PC-9 (cell line): ENCODE results near the gene HSD17B8. TPM values are rescaled to one million over a fixed set of nuclear protein-coding genes. Genes with fewer than 3 reads are reported as not detected.

Source experiments
- BruUV-seq: library from RNA; stranded (reverse); fragments of 400-500 nt; replicated peaks from 2 replicates; lab custom pipeline; 2021; lab: Mats Ljungman, UMichigan
- CTCF ChIA-PET: fragments of 300-600 bp; sonication (Branson Sonifier 250); formaldehyde crosslinking; loops from one replicate; lab custom pipeline; 2022; ENCODE audit warnings: antibody characterized with exemption; lab: Charles Lee
- POLR2A ChIA-PET: fragments of 300-600 bp; sonication (Branson Sonifier 250); formaldehyde crosslinking; loops from one replicate; lab custom pipeline; 2022; ENCODE audit warnings: antibody characterized with exemption; ENCODE audit not compliant: unreplicated experiment; lab: Charles Lee
- DNase-seq, 2 experiments: peaks; one replicate each; pipeline versions ENCODE4 v3.0.0 to v3.0.0-alpha.2; 2015 to 2022; ENCODE audit warnings: mixed read lengths in 1 of 2
- H2AFZ ChIP-seq: fragments of 200-600 bp; sonication (generic); 2 replicates; pipeline ENCODE4 v1.8.1; 2017; ENCODE audit warnings: antibody characterized with exemption
- H3F3A ChIP-seq: fragments of 200-600 bp; sonication (generic); 2 replicates; pipeline ENCODE4 v1.8.1; 2017; ENCODE audit warnings: antibody characterized with exemption, mild to moderate bottlenecking, low read depth; ENCODE audit not compliant: insufficient read depth
- H3K27ac ChIP-seq: fragments of 200-600 bp; sonication (generic); 2 replicates; pipeline ENCODE4 v1.6.1; 2016; ENCODE audit warnings: mixed run types
- H3K27me3 ChIP-seq: fragments of 200-600 bp; sonication (generic); 2 replicates; pipeline ENCODE4 v1.6.1; 2016; ENCODE audit warnings: low read depth, mixed run types; ENCODE audit not compliant: insufficient read depth
- H3K36me3 ChIP-seq: fragments of 200-600 bp; sonication (generic); 2 replicates; pipeline ENCODE4 v1.6.1; 2016; ENCODE audit warnings: low read depth, mixed run types
- H3K4me1 ChIP-seq: fragments of 200-600 bp; sonication (generic); replicated peaks from 2 replicates; pipeline ENCODE4 v1.6.1; 2016; ENCODE audit warnings: mixed run types; ENCODE audit not compliant: insufficient read depth
- H3K4me2 ChIP-seq: fragments of 200-600 bp; sonication (generic); 2 replicates; pipeline ENCODE4 v1.6.1; 2017; ENCODE audit warnings: mixed run types
- H3K4me3 ChIP-seq: fragments of 200-600 bp; sonication (generic); 2 replicates; pipeline ENCODE4 v1.6.1; 2016; ENCODE audit warnings: mixed run types
- H3K79me2 ChIP-seq: fragments of 200-600 bp; sonication (generic); 2 replicates; pipeline ENCODE4 v1.6.1; 2017; ENCODE audit warnings: low read depth, mixed run types
- H3K9me2 ChIP-seq: fragments of 200-600 bp; sonication (generic); 2 replicates; pipeline ENCODE4 v1.8.1; 2017; ENCODE audit warnings: mild to moderate bottlenecking; ENCODE audit not compliant: insufficient read depth
- H3K9me3 ChIP-seq: fragments of 200-600 bp; sonication (generic); 2 replicates; pipeline ENCODE4 v1.8.1; 2016; ENCODE audit warnings: low read depth; ENCODE audit not compliant: insufficient read depth
- H4K20me1 ChIP-seq: fragments of 200-600 bp; sonication (generic); 2 replicates; pipeline ENCODE4 v1.8.1; 2017; ENCODE audit not compliant: insufficient read depth
- CTCF ChIP-seq: fragments of 200-600 bp; sonication (generic); conservative IDR thresholded peaks from 2 replicates; pipeline ENCODE4 v1.6.1; 2017; ENCODE audit warnings: mixed run types, antibody characterized with exemption, mild to moderate bottlenecking, moderate library complexity
- EZH2 ChIP-seq: fragments of 200-600 bp; sonication (generic); IDR thresholded peaks from 2 replicates; pipeline ENCODE4 v1.8.0; 2017; ENCODE audit warnings: antibody characterized with exemption, low read depth
- intact Hi-C: fragments of 100-400 bp; cut with micrococcal nuclease; formaldehyde crosslinking; loops from one replicate; pipeline ENCODE4 v1.10.0; 2022; ENCODE audit not compliant: unreplicated experiment
- total RNA-seq: library from RNA; stranded (reverse); gene quantifications from 2 replicates; pipeline ENCODE4 v1.2.3, GENCODE V29; 2021

The HSD17B8 gene
- total RNA-seq, 1 experiment from 2014 or later, result 16.4 TPM

GRCh38 chr6:33211666-33212422 lies 7.4 kb downstream of the HSD17B8 start:
- 0 out of 2 replicates have a peak, but pooled peaks cover 7% of the 10 kb centered on the region for H3K27me3 ChIP-seq
- no peaks in the 10 kb centered on the region for H3K79me2 ChIP-seq
- BruUV-seq, result no TSS peak
- no peak overlapping the region for H2AFZ ChIP-seq
- TF ChIP-seq CTCF, result no peak
- TF ChIP-seq EZH2, result no peak
- no peak overlapping the region for H3K4me2 ChIP-seq
- no peak for DNase-seq
- no peaks in the 10 kb centered on the region for H4K20me1 ChIP-seq
- 0 out of 2 replicates have a peak, but pooled peaks cover 8% of the 10 kb centered on the region for H3K36me3 ChIP-seq
- no peak overlapping the region for H3K27ac ChIP-seq
- intact Hi-C loops, result no loop called here
- ChIA-PET POLR2A (interaction anchor here (0.7 kb wide), 1 partner anchor 1789 kb away, joined by 6 read pairs; no protein-coding TSS in a partner anchor), CTCF (no interaction called here)
- peaks cover 16% of the 10 kb centered on the region; the same call in 1 of the 2 replicates for H3F3A ChIP-seq
- H3K9me3 ChIP-seq, result no peaks in the 10 kb centered on the region
- H3K9me2 ChIP-seq, result no peaks in the 10 kb centered on the region
- H3K4me1 ChIP-seq, result peaks cover 8% of the 10 kb centered on the region
- H3K4me3 ChIP-seq, result no peak overlapping the region

- Histone ChIP-seq H3K27ac (no peak overlapping the region), H4K20me1 (no peaks in the 10 kb centered on the region), H3K27me3 (0 out of 2 replicates have a peak, but pooled peaks cover 7% of the 10 kb centered on the region), H2AFZ (no peak overlapping the region), H3K4me2 (no peak overlapping the region), H3K9me3 (no peaks in the 10 kb centered on the region), H3K4me1 (no peaks in the 10 kb centered on the region), H3K4me3 (no peak overlapping the region), H3K36me3 (0 out of 2 replicates have a peak, but pooled peaks cover 8% of the 10 kb centered on the region), H3K79me2 (no peaks in the 10 kb centered on the region), H3F3A (peaks cover 16% of the 10 kb centered on the region; the same call in 1 of the 2 replicates), H3K9me2 (no peaks in the 10 kb centered on the region)
- DNase-seq, result no peak
- CTCF ChIA-PET, result no interaction called here
- no TSS peak for BruUV-seq
- TF ChIP-seq EZH2, result no peak
- TF ChIP-seq CTCF, result no peak
- intact Hi-C loops, result no loop called here
- POLR2A ChIA-PET, result no interaction called here
These were observed 8.4 kb downstream of the HSD17B8 start for GRCh38 chr6:33212857-33213165.

GRCh38 chr6:33213166-33213988 lies 8.9 kb downstream of the HSD17B8 start:
- Histone ChIP-seq H2AFZ (no peak overlapping the region), H3K79me2 (no peaks in the 10 kb centered on the region), H3F3A (peaks cover 12% of the 10 kb centered on the region; the same call in 1 of the 2 replicates), H4K20me1 (no peaks in the 10 kb centered on the region), H3K9me2 (no peaks in the 10 kb centered on the region), H3K4me1 (no peaks in the 10 kb centered on the region), H3K27me3 (0 out of 2 replicates have a peak, but pooled peaks cover 7% of the 10 kb centered on the region), H3K27ac (no peak overlapping the region), H3K36me3 (0 out of 2 replicates have a peak, but pooled peaks cover 8% of the 10 kb centered on the region), H3K4me3 (no peak overlapping the region), H3K9me3 (no peaks in the 10 kb centered on the region), H3K4me2 (no peak overlapping the region)
- CTCF ChIA-PET, result no interaction called here
- POLR2A ChIA-PET, result no interaction called here
- no TSS peak for BruUV-seq
- DNase-seq, result no peak
- intact Hi-C loops, result no loop called here
- TF ChIP-seq CTCF (no peak), EZH2 (no peak)
